ENCODE results near the gene ATP2B2. TPM values are rescaled to one million over a fixed set of nuclear protein-coding genes. Genes with fewer than 3 reads are reported as not detected.

Gene ATP2B2
- total and polyA plus RNA-seq, 10 of the 15 experiments (the other 5 are each of a cell fraction or from before 2014, with no cell fraction given) = 0.04 TPM; not detected in 9

GRCh38 chr3:10359761-10360161 is 145.6 kb downstream of the ATP2B2 start:
- intact Hi-C loops (cut with micrococcal nuclease; ENCODE audit: unreplicated experiment) = no loop called here
- CTCF ChIA-PET = no interaction called here

More at GRCh38 chr3:10359761-10360161, 145.6 kb downstream of the ATP2B2 start:
- Histone ChIP-seq H3K9ac (ENCODE audit: control insufficient read depth, insufficient read depth, low read length) (no peak overlapping the region), H2AFZ (ENCODE audit: control insufficient read depth, low read depth, low read length) (no peak overlapping the region), H3K27me3 (replicated peaks in 1 of 2; ENCODE audit: control insufficient read depth in 2 of 2, insufficient read depth in 2 of 2, low read length in 1 of 2) (no peaks in the 10 kb centered on the region; a peak in 1 of 4 replicates), H3K4me1 (ENCODE audit: control insufficient read depth, insufficient read depth, low read length) (no peaks in the 10 kb centered on the region; the same call in 1 of the 2 replicates), H3K9me3 (replicated peaks; ENCODE audit: control insufficient read depth, insufficient read depth, low read length) (no peaks in the 10 kb centered on the region), H3K79me2 (ENCODE audit: control insufficient read depth, insufficient read depth, low read length) (no peaks in the 10 kb centered on the region), H3K27ac (ENCODE audit: control insufficient read depth, insufficient read depth) (no peak overlapping the region), H3K4me2 (ENCODE audit: control insufficient read depth, insufficient read depth) (no peak overlapping the region), H4K20me1 (ENCODE audit: control insufficient read depth, insufficient read depth) (0 out of 2 replicates have a peak, but pooled peaks cover 4% of the 10 kb centered on the region), H3K4me3 (no peak overlapping the region), H3K36me3 (ENCODE audit: control insufficient read depth in 2 of 2, insufficient read depth in 2 of 2, low read length in 1 of 2) (no peaks in the 10 kb centered on the region)
- WGBS (ENCODE audit: insufficient coverage, insufficient replicate concordance, low lambda C conversion rate, missing lambda C conversion rate) = 59% methylated on average over 19 of the region's 19 CpGs
- ATAC-seq = no peak
- ChIA-PET RAD21 (ENCODE audit: unreplicated experiment) (no interaction called here), SMC1A (ENCODE audit: uncharacterized antibody, unreplicated experiment) (no interaction called here), POLR2A (no interaction called here)
- no peak for DNase-seq (ENCODE audit: low read depth, low spot score)
- FAIRE-seq = no peak
- no TSS peak for BruUV-seq (replicated peaks)
- TF ChIP-seq STAT1 (conservative IDR thresholded peaks at IDR 0.05) (no peak), SIN3A (IDR thresholded peaks at IDR 0.05; ENCODE audit: low read depth, low read length) (no peak), NKRF (conservative IDR thresholded peaks at IDR 0.05) (no peak)
- in situ Hi-C loops (cut with MboI) = no loop called here
